NT2/D1 (cell line): ENCODE measurements around the gene C19orf38.

Experiments
- SUZ12 ChIP-seq: IDR thresholded peaks from 2 replicates; pipeline ENCODE4 v1.6.1; 2011; ENCODE audit not compliant: insufficient read length, insufficient read depth; ENCODE audit errors: extremely low read depth
- YY1 ChIP-seq: IDR thresholded peaks from 2 replicates; pipeline ENCODE4 v1.6.1; 2011; ENCODE audit not compliant: insufficient read length, insufficient read depth
- ZNF274 ChIP-seq: IDR thresholded peaks from 2 replicates; pipeline ENCODE4 v1.6.1; 2011; ENCODE audit warnings: mild to moderate bottlenecking, low read depth, low read length

GRCh38 chr19:10864538-10864899 lies 16.3 kb downstream of the C19orf38 start:
- TF ChIP-seq ZNF274: no peak
- TF ChIP-seq SUZ12: no peak
- no peak for TF ChIP-seq YY1
